HFFc6 (cell line): Measurements from ENCODE around the gene FBLN2. TPM values are rescaled to one million over a fixed set of nuclear protein-coding genes. Genes with fewer than 3 reads are reported as not detected.

Experiments
- DNase-seq: peaks from one replicate; pipeline ENCODE4 v3.0.0-alpha.2; 2018
- H3K27ac Mint-ChIP-seq: 2 replicates; pipeline ENCODE4 v1.8.0; 2020; ENCODE audit warnings: mild to moderate bottlenecking, mixed read lengths
- H3K27me3 Mint-ChIP-seq: 2 replicates; pipeline ENCODE4 v1.8.0; 2021; ENCODE audit warnings: mild to moderate bottlenecking, moderate library complexity, mixed read lengths; ENCODE audit not compliant: insufficient read depth
- H3K36me3 Mint-ChIP-seq: 2 replicates; pipeline ENCODE4 v1.8.0; 2021; ENCODE audit warnings: low read depth, mixed read lengths
- H3K4me1 Mint-ChIP-seq: 2 replicates; pipeline ENCODE4 v1.8.0; 2020; ENCODE audit warnings: low read depth, mixed read lengths
- H3K4me3 Mint-ChIP-seq: 2 replicates; pipeline ENCODE4 v1.8.0; 2020; ENCODE audit warnings: mild to moderate bottlenecking, moderate library complexity, mixed read lengths
- H3K9me3 Mint-ChIP-seq: 2 replicates; pipeline ENCODE4 v1.8.0; 2020; ENCODE audit warnings: mild to moderate bottlenecking, mixed read lengths
- CTCF ChIP-seq: fragments of 200-600 bp; sonication (generic); IDR thresholded peaks from 2 replicates; pipeline ENCODE4 v1.5.0; 2021; ENCODE audit warnings: antibody characterized with exemption, mild to moderate bottlenecking
- total RNA-seq, 6 experiments: library from RNA; stranded (reverse); fragmentation: NEBNext Ultra II Directional; extraction: Animal tissue kit (Norgen Biotek cat#: 25700); gene quantifications; 2 replicates in 1 of 6; 3 replicates in 5 of 6; pipeline ENCODE4 v1.2.3, GENCODE V29; 2021

The FBLN2 gene
- total RNA-seq, 6 experiments from 2014 or later, result 55.7 to 84.5 (median 69.4) TPM

- Mint-ChIP-seq H3K4me1 (peaks cover 31% of the 10 kb centered on the region), H3K9me3 (no peaks in the 10 kb centered on the region), H3K4me3 (no peak overlapping the region), H3K27ac (no peak overlapping the region), H3K27me3 (no peaks in the 10 kb centered on the region), H3K36me3 (no peaks in the 10 kb centered on the region)
- no peak for TF ChIP-seq CTCF
- no peak for DNase-seq
Observed at GRCh38 chr3:13601692-13602080, 52.8 kb downstream of the FBLN2 start.

GRCh38 chr3:13605555-13605954 lies 56.6 kb downstream of the FBLN2 start:
- Mint-ChIP-seq H3K27ac (no peak overlapping the region), H3K36me3 (peaks cover 9% of the 10 kb centered on the region; the same call in 1 of the 2 replicates), H3K4me3 (no peak overlapping the region), H3K4me1 (peaks cover 18% of the 10 kb centered on the region), H3K27me3 (no peaks in the 10 kb centered on the region; the same call in 1 of the 2 replicates), H3K9me3 (no peaks in the 10 kb centered on the region)
- no peak for TF ChIP-seq CTCF
- no peak for DNase-seq

GRCh38 chr3:13607821-13608597 lies 59.1 kb downstream of the FBLN2 start:
- no peak overlapping the region for H3K27ac Mint-ChIP-seq

GRCh38 chr3:13608969-13609725 lies 60.2 kb downstream of the FBLN2 start:
- H3K27ac Mint-ChIP-seq, result no peak overlapping the region
- H3K36me3 Mint-ChIP-seq, result peaks cover 27% of the 10 kb centered on the region
- H3K4me3 Mint-ChIP-seq, result no peak overlapping the region
- no peaks in the 10 kb centered on the region; the same call in 1 of the 2 replicates for H3K27me3 Mint-ChIP-seq
- H3K4me1 Mint-ChIP-seq, result peaks cover 9% of the 10 kb centered on the region; the same call in 1 of the 2 replicates
- no peaks in the 10 kb centered on the region; the same call in 1 of the 2 replicates for H3K9me3 Mint-ChIP-seq
- no peak for TF ChIP-seq CTCF
- DNase-seq, result no peak

More at GRCh38 chr3:13607821-13608597, 59.1 kb downstream of the FBLN2 start:
- no peak for DNase-seq
- Mint-ChIP-seq H3K9me3 (no peaks in the 10 kb centered on the region), H3K36me3 (peaks cover 18% of the 10 kb centered on the region), H3K4me3 (no peak overlapping the region), H3K4me1 (peaks cover 9% of the 10 kb centered on the region; the same call in 1 of the 2 replicates), H3K27me3 (no peaks in the 10 kb centered on the region; the same call in 1 of the 2 replicates)
- TF ChIP-seq CTCF, result no peak

GRCh38 chr3:13610006-13610570 lies 61.2 kb downstream of the FBLN2 start:
- TF ChIP-seq CTCF, result no peak
- DNase-seq, result no peak
- Mint-ChIP-seq H3K9me3 (peaks cover 6% of the 10 kb centered on the region; the same call in 1 of the 2 replicates), H3K4me3 (no peak overlapping the region), H3K36me3 (peaks cover 36% of the 10 kb centered on the region), H3K27me3 (no peaks in the 10 kb centered on the region; the same call in none of the 2 replicates), H3K27ac (no peak overlapping the region), H3K4me1 (peaks cover 9% of the 10 kb centered on the region; the same call in 1 of the 2 replicates)
